Measurements from ENCODE around the gene STXBP4.

GRCh38 chr17:55053855-55054254 lies 85.3 kb downstream of the STXBP4 start:
- TF ChIP-seq CTCF (IDR thresholded peaks at IDR 0.05; ENCODE audit: insufficient read depth, low read length, poor library complexity, severe bottlenecking) (no peak), EZH2phosphoT487 (conservative IDR thresholded peaks at IDR 0.05; ENCODE audit: low read length) (no peak)
